NT2/D1 (cell line): ENCODE measurements around the gene SH3BP1.

ENCODE experiments used
- SUZ12 ChIP-seq: IDR thresholded peaks from 2 replicates; pipeline ENCODE4 v1.6.1; 2011; ENCODE audit not compliant: insufficient read length, insufficient read depth; ENCODE audit errors: extremely low read depth
- ZNF274 ChIP-seq: IDR thresholded peaks from 2 replicates; pipeline ENCODE4 v1.6.1; 2011; ENCODE audit warnings: mild to moderate bottlenecking, low read depth, low read length

- TF ChIP-seq ZNF274 (no peak), SUZ12 (no peak)
Measured at GRCh38 chr22:37627545-37627944, 11.9 kb upstream of the SH3BP1 start.
